ENCODE data around the gene ZNF473.

The ZNF473 gene

DNA sequence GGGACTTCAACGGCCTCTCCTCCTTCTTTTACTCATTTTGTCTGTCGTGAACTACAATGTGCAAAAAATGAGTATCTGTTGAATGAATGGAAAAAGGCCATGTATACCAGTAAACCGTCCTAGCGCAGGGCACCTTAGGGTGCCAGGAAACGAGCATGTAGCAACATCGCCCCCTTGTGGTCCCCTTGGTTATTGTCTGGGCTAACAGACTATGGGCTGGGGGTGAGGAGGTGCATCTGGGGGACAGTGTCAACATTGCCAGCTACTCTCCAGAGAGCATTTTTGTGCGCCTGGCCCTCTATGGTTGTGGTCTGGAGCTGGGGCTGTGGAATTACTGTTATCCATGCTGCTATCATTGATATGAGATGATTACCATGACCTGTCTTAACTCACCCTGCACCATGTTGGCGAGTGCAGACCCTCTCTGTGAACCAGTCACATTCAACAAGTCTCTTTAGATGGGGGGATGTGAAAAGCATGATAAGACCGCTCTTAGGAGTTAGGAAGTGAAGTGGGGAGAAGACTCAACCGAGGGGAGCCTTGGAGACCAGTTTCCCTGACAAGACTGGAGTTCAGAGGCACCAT is 42.1 kb upstream of the ZNF473 start:
- no peak for DNase-seq (ENCODE audit: low read depth)
- no peak overlapping the region for H3K4me3 ChIP-seq (ENCODE audit: low read depth, low read length)
- TF ChIP-seq, protein P1, sequence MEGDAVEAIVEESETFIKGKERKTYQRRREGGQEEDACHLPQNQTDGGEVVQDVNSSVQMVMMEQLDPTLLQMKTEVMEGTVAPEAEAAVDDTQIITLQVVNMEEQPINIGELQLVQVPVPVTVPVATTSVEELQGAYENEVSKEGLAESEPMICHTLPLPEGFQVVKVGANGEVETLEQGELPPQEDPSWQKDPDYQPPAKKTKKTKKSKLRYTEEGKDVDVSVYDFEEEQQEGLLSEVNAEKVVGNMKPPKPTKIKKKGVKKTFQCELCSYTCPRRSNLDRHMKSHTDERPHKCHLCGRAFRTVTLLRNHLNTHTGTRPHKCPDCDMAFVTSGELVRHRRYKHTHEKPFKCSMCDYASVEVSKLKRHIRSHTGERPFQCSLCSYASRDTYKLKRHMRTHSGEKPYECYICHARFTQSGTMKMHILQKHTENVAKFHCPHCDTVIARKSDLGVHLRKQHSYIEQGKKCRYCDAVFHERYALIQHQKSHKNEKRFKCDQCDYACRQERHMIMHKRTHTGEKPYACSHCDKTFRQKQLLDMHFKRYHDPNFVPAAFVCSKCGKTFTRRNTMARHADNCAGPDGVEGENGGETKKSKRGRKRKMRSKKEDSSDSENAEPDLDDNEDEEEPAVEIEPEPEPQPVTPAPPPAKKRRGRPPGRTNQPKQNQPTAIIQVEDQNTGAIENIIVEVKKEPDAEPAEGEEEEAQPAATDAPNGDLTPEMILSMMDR (IDR thresholded peaks at IDR 0.05; ENCODE audit: low read depth, low read length, missing control alignments): peak; percentile 97

DNA sequence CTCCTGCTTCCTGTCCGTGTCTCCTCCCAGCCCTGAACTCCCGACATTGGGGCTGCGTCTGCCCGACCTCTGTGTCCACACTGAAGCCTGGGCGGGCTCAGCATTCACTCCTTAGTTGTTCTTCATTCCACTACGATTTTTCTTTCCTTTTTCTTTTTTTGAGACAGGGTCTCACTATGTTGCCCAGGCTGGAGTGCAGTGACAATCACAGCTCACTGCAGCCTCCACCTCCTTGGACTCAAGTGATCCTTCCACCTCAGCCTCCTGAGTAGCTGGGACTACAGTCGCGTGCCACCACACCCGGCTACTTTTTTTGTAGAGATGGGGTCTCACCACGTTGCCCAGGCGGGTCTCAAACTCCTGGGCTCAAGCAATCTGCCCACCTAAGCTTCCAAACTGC is 41.3 kb upstream of the ZNF473 start:
- H3K4me3 ChIP-seq (ENCODE audit: low read depth, low read length): no peak overlapping the region
- DNase-seq (ENCODE audit: low read depth): no peak
- TF ChIP-seq, protein P1 (IDR thresholded peaks at IDR 0.05; ENCODE audit: low read depth, low read length, missing control alignments): no peak

DNA sequence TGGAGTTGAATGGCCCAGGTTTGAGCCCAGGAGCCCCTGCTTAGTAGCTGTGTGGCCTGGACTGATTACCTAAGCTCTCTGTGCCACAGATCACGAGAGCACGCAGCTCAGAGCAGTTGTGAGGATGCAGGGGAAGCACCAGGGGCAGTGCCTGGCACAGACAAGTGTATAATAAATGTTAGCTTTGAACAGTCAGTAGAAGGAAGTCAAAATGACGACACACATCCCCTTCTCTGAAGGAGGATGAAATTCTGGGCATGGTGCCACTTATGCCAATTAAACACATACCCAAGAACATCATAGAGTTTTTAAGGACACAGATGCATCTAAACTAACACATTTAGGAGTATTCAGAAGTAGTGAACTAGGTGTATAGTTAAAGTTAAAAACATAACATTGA is 39.9 kb upstream of the ZNF473 start:
- no peak for DNase-seq (ENCODE audit: low read depth)
- no peak overlapping the region for H3K4me3 ChIP-seq (ENCODE audit: low read depth, low read length)
- TF ChIP-seq, protein P1 (IDR thresholded peaks at IDR 0.05; ENCODE audit: low read depth, low read length, missing control alignments): no peak

DNA sequence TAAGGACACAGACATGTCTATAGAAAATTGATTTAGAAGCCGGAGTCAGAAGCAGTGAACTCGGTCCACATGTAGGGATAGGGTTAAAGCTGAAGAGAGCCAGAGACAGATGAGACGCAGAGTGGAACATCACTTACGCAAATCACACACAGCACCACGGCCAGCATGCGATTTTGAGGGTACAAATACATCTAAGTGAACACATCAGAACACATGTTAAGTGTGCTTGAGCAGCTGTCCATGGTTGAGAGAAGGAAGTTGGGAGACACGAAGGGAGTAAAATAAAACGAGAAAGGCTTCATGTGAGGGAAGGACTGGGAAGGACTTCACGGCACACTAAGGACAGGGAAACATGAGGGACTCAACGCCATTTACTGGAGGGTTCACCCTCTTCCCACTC is 39.5 kb upstream of the ZNF473 start:
- TF ChIP-seq, protein P1 (IDR thresholded peaks at IDR 0.05; ENCODE audit: low read depth, low read length, missing control alignments): no peak
- DNase-seq (ENCODE audit: low read depth): no peak
- H3K4me3 ChIP-seq (ENCODE audit: low read depth, low read length): no peak overlapping the region

DNA sequence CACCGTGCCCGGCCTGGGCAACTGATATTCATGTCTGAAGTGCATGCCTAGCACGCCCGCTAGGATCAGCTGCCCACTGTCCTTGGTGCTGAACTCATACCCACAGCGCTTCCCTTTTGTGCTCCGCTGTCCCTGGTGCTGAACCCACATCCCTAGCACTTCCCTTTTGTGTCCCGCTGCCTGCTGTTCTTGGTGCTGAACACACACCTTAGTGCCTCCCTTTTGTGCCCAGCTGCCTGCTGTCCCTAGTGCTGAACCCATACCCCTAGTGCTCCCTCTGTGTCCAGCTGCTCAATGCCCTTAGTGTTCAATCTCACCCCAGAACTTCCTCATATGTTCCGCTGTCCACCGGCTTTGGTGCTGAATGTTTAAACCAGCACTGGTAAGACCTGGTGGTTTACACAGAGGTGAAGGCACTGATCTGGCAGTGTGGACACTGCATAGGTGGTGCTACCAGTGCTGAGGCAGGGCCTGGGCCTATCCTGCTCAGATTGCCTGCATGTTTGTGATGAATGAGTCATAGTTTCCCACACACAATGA is 38.6 kb upstream of the ZNF473 start:
- no peak overlapping the region for H3K4me3 ChIP-seq (ENCODE audit: low read depth, low read length)
- no peak for DNase-seq (ENCODE audit: low read depth)
- TF ChIP-seq, protein P1 (IDR thresholded peaks at IDR 0.05; ENCODE audit: low read depth, low read length, missing control alignments): no peak

DNA sequence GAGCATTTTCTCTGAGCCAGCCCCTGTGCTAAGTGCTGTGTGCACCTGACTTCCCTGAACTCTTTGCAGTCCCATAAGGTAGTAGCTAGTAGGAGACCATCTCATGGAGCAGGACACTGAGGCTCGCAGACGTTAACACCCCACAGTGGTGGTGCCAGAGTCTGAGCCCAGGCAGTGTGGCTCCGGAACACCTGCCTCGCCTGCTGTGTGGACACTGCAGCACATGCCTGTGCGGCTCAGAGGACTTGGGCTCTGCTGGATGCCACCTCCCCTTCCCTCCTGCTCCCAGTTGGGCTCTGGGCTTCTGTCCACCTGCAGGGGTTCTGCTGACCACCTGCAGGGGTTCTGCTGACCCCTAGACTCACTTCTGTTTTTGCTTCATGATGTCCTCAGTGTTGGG is 37.8 kb upstream of the ZNF473 start:
- no peak for DNase-seq (ENCODE audit: low read depth)
- no peak overlapping the region for H3K4me3 ChIP-seq (ENCODE audit: low read depth, low read length)
- TF ChIP-seq, protein P1 (IDR thresholded peaks at IDR 0.05; ENCODE audit: low read depth, low read length, missing control alignments): no peak

DNA sequence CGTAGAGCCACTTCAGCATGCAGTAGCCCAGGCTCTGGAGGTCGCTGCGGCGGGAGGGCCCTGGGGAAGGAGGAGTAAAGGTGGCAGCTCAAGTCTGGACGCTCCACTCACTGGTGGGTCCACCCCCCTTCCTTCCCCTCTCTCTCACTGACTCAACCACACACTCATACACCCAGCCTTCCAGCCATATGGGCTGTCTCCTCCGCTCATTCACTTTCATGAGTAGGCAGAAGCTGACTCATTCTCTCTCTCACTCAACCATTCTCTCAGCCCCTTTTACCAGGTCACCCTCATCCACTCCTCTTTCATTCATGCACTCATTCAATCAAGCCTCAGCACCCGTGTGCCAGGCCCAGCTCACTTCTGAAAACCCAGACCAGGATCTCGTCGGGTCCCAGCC is 37.4 kb upstream of the ZNF473 start:
- no peak for DNase-seq (ENCODE audit: low read depth)
- TF ChIP-seq, protein P1 (IDR thresholded peaks at IDR 0.05; ENCODE audit: low read depth, low read length, missing control alignments): no peak
- no peak overlapping the region for H3K4me3 ChIP-seq (ENCODE audit: low read depth, low read length)
